HG03135 (cell line): Measurements from ENCODE around the gene AGMO.

Experiments used
- ATAC-seq: cut with Tn5 transposase; IDR thresholded peaks from one replicate; pipeline ENCODE4 v1.9.1; 2021; ENCODE audit warnings: mild to moderate bottlenecking, moderate library complexity; ENCODE audit not compliant: unreplicated experiment

AGMO gene

GRCh38 chr7:15248514-15248913 is 313.3 kb downstream of the AGMO start:
- no peak for ATAC-seq

- ATAC-seq, result no peak
These were observed 316.0 kb downstream of the AGMO start for GRCh38 chr7:15245831-15246230.

GRCh38 chr7:15239801-15240200 is 322.0 kb downstream of the AGMO start:
- no peak for ATAC-seq

DNA sequence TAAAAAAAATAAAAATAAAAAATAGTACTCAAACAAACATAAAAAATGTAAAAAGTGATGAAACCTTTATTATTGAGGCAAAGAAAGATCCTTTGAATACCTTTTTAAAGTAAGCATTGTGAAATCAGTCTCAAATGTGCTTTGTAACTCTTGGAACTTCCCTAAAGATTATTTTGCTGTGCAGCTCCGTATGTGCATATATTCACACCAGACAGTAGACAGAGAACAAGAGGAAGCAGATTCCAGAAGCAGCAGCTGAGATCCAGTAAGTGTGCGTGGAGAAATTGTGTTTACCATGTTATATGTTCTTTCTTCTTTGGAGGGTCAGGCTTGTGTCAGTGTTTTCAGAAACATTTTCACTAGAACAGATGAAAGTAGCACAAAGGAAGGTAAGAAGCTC is 324.9 kb downstream of the AGMO start:
- ATAC-seq, result no peak

DNA sequence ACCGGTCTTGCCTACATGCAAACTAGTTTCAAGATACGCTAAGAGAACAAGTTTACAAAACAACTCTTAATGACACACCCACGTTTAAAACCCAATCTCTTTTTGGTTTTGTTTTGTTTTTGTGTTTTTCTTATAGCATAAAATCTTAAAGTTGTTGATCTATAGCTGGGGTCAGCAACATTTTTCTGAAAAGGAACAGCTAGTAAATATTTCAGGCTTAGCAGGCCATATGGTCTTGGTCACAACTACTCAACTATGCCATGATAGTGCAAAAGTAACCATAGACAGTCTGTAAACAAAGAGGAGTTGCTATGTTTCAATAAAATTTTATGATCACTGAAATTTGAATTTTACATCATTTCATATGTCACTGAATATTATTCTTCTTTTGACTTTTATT is 327.4 kb downstream of the AGMO start:
- ATAC-seq, result no peak

GRCh38 chr7:15228831-15229230 is 333.0 kb downstream of the AGMO start:
- ATAC-seq, result no peak

GRCh38 chr7:15225981-15226380 is 335.8 kb downstream of the AGMO start:
- ATAC-seq, result no peak

- no peak for ATAC-seq
These were observed 342.1 kb downstream of the AGMO start for GRCh38 chr7:15219758-15220157.

- no peak for ATAC-seq
These were observed 343.6 kb downstream of the AGMO start for GRCh38 chr7:15218261-15218660.

- no peak for ATAC-seq
These were observed 346.2 kb downstream of the AGMO start for GRCh38 chr7:15215616-15216015.

GRCh38 chr7:15214976-15215375 is 346.8 kb downstream of the AGMO start:
- no peak for ATAC-seq

GRCh38 chr7:15213093-15213492 is 348.7 kb downstream of the AGMO start:
- no peak for ATAC-seq

DNA sequence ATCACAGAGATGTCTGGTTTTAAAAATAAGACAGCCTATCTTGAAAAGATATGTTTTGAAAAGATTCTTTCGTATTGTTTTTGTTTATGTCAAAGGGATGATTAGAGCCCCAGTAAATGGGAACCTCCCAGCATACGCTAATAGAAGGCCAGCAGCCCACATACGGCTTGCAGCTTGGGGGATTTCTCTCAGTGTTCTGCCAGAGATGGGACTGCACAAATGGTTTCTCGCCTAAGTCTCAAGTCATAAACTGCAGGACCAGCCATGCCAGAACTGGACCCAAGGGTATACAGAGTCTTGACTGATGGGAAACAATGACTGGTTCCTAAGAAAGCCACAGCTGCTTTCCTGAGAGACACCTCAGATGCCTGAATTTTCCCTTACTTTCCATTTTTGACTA is 352.4 kb downstream of the AGMO start:
- ATAC-seq, result no peak

DNA sequence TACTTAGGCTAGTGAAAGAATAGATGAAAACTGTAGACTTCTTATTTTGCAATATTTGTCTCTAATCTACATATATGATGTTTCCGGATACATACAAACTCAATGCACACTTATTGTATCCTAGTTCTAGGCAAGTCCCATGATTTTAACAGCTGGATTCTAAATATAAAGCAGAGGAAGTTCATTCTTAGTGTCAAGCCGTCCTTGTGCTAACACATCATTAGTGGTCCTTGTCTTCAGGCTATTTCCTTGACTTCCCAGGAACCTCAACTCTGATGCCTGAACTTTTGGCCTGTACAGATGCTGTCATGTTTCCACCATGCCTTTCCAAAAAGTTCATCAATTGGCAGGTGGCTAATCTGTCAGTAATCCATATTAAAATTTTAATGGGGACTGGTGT is 357.4 kb downstream of the AGMO start:
- no peak for ATAC-seq

GRCh38 chr7:15199482-15199881 is 362.3 kb downstream of the AGMO start:
- ATAC-seq, result no peak

DNA sequence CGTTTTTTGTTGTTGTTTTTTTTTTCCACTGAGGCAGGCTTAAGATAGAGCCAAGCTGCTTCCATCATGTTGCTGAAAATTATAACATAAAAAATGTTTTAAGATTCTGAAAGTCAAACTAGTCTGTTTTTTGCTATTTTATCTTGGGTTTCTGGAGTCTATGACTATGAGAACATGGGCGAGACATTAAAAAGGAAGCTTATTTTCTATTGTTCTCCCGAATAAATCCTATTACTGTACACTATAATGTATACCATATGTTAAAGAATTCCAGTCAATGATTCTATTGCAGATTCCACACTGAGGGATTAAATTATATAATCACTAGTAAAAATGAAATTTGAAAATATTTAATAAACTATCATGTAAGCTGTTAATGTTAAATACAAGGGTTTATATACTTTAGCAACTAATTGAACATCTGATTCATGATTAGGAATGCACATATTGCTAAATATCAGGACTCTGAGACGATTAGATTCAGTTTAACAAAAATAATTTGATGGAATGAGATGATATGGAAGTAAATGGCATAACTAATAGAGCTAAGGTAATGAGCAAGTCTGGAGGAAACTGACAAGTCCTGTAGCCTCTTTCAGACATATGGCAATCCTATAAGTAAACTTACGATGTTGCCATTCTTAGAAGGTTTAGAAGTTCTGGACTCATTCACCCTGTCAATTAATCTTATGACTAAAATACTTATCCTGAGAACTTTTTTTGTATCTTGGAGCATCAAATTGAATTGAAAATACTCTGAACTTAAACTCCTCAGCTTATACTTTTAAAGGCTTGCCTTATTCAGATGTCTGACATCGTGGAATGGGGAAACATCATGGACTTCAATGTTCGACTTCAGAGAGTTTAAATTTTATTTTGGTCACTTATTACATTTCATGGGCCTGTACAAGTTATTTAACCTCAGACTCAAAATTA is 364.5 kb downstream of the AGMO start:
- no peak for ATAC-seq

GRCh38 chr7:15178065-15178464 is 383.8 kb downstream of the AGMO start:
- ATAC-seq, result no peak

GRCh38 chr7:15176089-15176488 is 385.7 kb downstream of the AGMO start:
- ATAC-seq, result no peak

GRCh38 chr7:15175152-15175551 is 386.7 kb downstream of the AGMO start:
- ATAC-seq, result no peak

- ATAC-seq, result no peak
These were observed 387.3 kb downstream of the AGMO start for GRCh38 chr7:15174485-15174884.

DNA sequence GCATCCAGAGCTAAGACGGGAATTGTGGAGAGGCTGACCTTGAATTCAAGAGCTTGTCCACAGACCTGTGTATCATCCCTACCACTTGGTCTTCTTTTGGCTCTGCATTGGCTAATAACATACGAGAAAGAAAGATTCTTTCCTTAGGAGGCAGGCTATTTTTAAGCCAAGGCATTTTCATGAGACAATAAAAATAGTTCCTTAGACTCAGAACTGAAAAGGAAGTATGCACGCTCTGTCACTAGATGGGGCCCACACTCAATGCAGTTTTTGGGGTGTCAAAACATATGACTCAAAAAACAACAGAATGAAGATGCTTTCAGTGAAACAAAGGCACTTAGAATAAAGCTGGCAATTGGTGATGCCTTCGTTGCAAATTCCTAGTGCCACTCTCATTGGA is 393.3 kb downstream of the AGMO start:
- no peak for ATAC-seq

GRCh38 chr7:15167912-15168311 is 393.9 kb downstream of the AGMO start:
- no peak for ATAC-seq

DNA sequence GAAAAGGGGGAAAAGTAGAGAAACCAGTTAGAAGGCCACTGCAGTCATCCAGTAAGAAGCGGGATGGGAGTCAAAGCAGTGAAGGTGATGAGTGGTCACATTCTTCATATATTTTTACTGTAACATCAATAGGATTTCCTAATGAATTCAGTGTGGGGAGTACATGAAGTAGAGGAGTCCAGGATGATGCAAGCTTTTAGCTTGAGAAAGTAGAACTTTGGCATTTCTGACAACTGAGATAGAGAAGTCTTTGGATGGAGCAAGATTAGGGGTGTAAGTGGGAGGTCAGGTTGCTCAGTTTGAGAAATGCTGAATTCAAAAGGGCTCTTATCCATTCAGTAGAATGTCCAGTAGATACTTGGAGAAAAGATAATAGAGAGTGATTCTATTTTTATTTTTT is 395.2 kb downstream of the AGMO start:
- ATAC-seq, result no peak
